ENCODE measurements around the gene FREM1.

DNA sequence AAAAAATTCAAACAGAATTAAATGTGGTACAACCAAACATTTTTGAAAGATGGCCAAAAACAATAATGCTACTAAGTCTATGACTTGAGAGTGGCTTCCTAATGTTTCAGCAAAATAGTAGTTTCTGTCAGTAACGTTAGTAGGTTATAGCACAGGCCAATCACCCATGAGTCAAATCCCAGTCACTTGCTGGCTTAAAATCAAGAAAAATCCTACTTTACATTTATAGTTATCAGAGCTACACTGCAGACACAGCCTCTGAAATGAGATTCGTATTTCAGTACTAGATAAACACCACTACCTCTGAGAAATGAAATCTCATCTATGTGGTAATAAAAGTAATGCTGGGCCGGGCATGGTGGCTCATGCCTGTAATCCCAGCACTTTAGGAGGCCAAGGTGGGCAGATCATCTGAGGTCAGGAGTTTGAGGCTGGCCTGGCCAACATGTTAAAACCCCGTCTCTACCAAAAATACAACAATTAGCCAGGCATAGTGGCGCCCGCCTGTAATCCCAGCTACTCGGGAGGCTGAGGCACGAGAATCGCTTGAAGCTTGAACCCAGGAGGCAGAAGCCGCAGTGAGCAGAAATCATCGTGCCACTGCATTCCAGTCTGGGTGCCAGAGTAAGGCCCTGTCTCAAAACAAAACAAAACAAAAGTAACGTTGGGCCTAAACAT, 223.0 kb downstream of the FREM1 start:
- TF ChIP-seq, protein P1, sequence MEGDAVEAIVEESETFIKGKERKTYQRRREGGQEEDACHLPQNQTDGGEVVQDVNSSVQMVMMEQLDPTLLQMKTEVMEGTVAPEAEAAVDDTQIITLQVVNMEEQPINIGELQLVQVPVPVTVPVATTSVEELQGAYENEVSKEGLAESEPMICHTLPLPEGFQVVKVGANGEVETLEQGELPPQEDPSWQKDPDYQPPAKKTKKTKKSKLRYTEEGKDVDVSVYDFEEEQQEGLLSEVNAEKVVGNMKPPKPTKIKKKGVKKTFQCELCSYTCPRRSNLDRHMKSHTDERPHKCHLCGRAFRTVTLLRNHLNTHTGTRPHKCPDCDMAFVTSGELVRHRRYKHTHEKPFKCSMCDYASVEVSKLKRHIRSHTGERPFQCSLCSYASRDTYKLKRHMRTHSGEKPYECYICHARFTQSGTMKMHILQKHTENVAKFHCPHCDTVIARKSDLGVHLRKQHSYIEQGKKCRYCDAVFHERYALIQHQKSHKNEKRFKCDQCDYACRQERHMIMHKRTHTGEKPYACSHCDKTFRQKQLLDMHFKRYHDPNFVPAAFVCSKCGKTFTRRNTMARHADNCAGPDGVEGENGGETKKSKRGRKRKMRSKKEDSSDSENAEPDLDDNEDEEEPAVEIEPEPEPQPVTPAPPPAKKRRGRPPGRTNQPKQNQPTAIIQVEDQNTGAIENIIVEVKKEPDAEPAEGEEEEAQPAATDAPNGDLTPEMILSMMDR (IDR thresholded peaks at IDR 0.05; ENCODE audit: low read length) = no peak
- TF ChIP-seq EZH2 (IDR thresholded peaks at IDR 0.05; ENCODE audit: borderline replicate concordance, low read length) = no peak
